AG04450 (cell line): ENCODE results near the gene SS18L1. TPM values are rescaled to one million over a fixed set of nuclear protein-coding genes. Genes with fewer than 3 reads are reported as not detected.
"Not testable (repeated sequence)": the region's sequence is repeated elsewhere in the genome, so short reads cannot be mapped to it uniquely, and the experiment has no call there.

Experiments used
- CTCF ChIA-PET: fragments of 300-600, 350-600 bp; formaldehyde crosslinking; extraction: SDS; loops from one replicate; lab custom pipeline; 2022; ENCODE audit warnings: antibody characterized with exemption, inconsistent platforms; lab: Charles Lee
- POLR2A ChIA-PET: fragments of 350-600 bp; formaldehyde crosslinking; extraction: SDS; loops from one replicate; lab custom pipeline; 2021; ENCODE audit warnings: antibody characterized with exemption, inconsistent platforms; lab: Yijun Ruan, JAX
- DNase-seq: peaks from one replicate; pipeline ENCODE4 v3.0.0-alpha.2; 2011; ENCODE audit warnings: low read depth, low spot score
- H3K27ac ChIP-seq: one replicate; pipeline ENCODE4 v1.5.1; 2012; ENCODE audit warnings: low read depth, low read length, control low read depth
- H3K27me3 ChIP-seq: one replicate; pipeline ENCODE4 v1.6.0; 2012; ENCODE audit warnings: low read length; ENCODE audit not compliant: control insufficient read depth, insufficient read depth
- H3K4me3 ChIP-seq: 2 replicates; pipeline ENCODE4 v1.5.1; 2011; ENCODE audit warnings: mild to moderate bottlenecking, low read depth, low read length, control low read depth
- H3K9me3 ChIP-seq: 2 replicates; pipeline ENCODE4 v1.5.1; 2012; ENCODE audit warnings: low read length; ENCODE audit not compliant: control insufficient read depth, insufficient read depth
- CTCF ChIP-seq: IDR thresholded peaks from 2 replicates; pipeline ENCODE4 v1.5.1; 2011; ENCODE audit warnings: low read depth, low read length, control low read depth, inconsistent platforms
- polyA plus RNA-seq: library from polyadenylated mRNA; depleted of rRNA; stranded (reverse); fragments of >200 nt; gene quantifications from 2 replicates; pipeline ENCODE4 v1.2.3, GENCODE V29; 2011

Gene SS18L1
- polyA plus RNA-seq, 1 experiment: 6.8 TPM

GRCh38 chr20:62112368-62112767 is 31.2 kb upstream of the SS18L1 start:
- ChIA-PET POLR2A (no interaction called here), CTCF (no interaction called here)
- H3K4me3 ChIP-seq: no peak overlapping the region
- no peak for DNase-seq
- TF ChIP-seq CTCF: no peak
- peaks cover 68% of the 10 kb centered on the region for H3K9me3 ChIP-seq
- no peak overlapping the region for H3K27ac ChIP-seq
- H3K27me3 ChIP-seq: peaks cover 16% of the 10 kb centered on the region

- POLR2A ChIA-PET: no interaction called here
- peaks cover 51% of the 10 kb centered on the region for H3K9me3 ChIP-seq
These were observed 28.7 kb upstream of the SS18L1 start for GRCh38 chr20:62114894-62115293.

GRCh38 chr20:62115800-62116407 is 27.7 kb upstream of the SS18L1 start:
- CTCF ChIA-PET, POLR2A ChIA-PET: not testable (repeated sequence)
- peaks cover 29% of the 10 kb centered on the region for H3K27me3 ChIP-seq

More at GRCh38 chr20:62114894-62115293, 28.7 kb upstream of the SS18L1 start:
- no peak overlapping the region for H3K27ac ChIP-seq
- no peak overlapping the region for H3K4me3 ChIP-seq
- H3K27me3 ChIP-seq: peaks cover 29% of the 10 kb centered on the region
- DNase-seq: no peak
- CTCF ChIA-PET: no interaction called here
- no peak for TF ChIP-seq CTCF

GRCh38 chr20:62116558-62117361 is 26.8 kb upstream of the SS18L1 start:
- H3K9me3 ChIP-seq: peaks cover 40% of the 10 kb centered on the region
- peaks cover 29% of the 10 kb centered on the region for H3K27me3 ChIP-seq
- TF ChIP-seq CTCF: no peak
- ChIA-PET POLR2A (no interaction called here), CTCF (no interaction called here)
- no peak for DNase-seq
- no peak overlapping the region for H3K4me3 ChIP-seq
- no peak overlapping the region for H3K27ac ChIP-seq

More at GRCh38 chr20:62115800-62116407, 27.7 kb upstream of the SS18L1 start:
- not testable (repeated sequence) for DNase-seq, H3K4me3 ChIP-seq, H3K27ac ChIP-seq
- H3K9me3 ChIP-seq: peaks cover 45% of the 10 kb centered on the region

GRCh38 chr20:62117362-62117646 is 26.3 kb upstream of the SS18L1 start:
- Histone ChIP-seq H3K4me3 (no peak overlapping the region), H3K27ac (no peak overlapping the region), H3K9me3 (peaks cover 35% of the 10 kb centered on the region), H3K27me3 (peaks cover 29% of the 10 kb centered on the region)
- TF ChIP-seq CTCF: no peak
- no peak for DNase-seq
- CTCF ChIA-PET: no interaction called here
- POLR2A ChIA-PET: no interaction called here
